Ishikawa (cell line): ENCODE data around the gene PKMYT1.

ENCODE experiments used
- CEBPB ChIP-seq: IDR thresholded peaks from 2 replicates; pipeline ENCODE4 v1.6.1; 2012
- CREB1 ChIP-seq: IDR thresholded peaks from 2 replicates; pipeline ENCODE4 v1.6.1; 2012; ENCODE audit warnings: low read depth
- EGR1 ChIP-seq: IDR thresholded peaks from 2 replicates; pipeline ENCODE4 v1.6.1; 2012
- EP300 ChIP-seq: IDR thresholded peaks from 2 replicates; pipeline ENCODE4 v1.6.1; 2012; ENCODE audit warnings: borderline replicate concordance
- FOXM1 ChIP-seq: IDR thresholded peaks from 2 replicates; pipeline ENCODE4 v1.6.1; 2012; ENCODE audit warnings: low read depth, borderline replicate concordance
- MAX ChIP-seq: IDR thresholded peaks from 2 replicates; pipeline ENCODE4 v1.6.1; 2012
- NFIC ChIP-seq: IDR thresholded peaks from 2 replicates; pipeline ENCODE4 v1.6.1; 2012
- RAD21 ChIP-seq: IDR thresholded peaks from 2 replicates; pipeline ENCODE4 v1.6.1; 2012; ENCODE audit warnings: low read depth
- REST ChIP-seq: IDR thresholded peaks from 2 replicates; pipeline ENCODE4 v1.6.1; 2012; ENCODE audit warnings: low read depth, mild to moderate bottlenecking
- TAF1 ChIP-seq: IDR thresholded peaks from 2 replicates; pipeline ENCODE4 v1.6.1; 2012; ENCODE audit warnings: low read depth, mild to moderate bottlenecking
- TCF12 ChIP-seq: IDR thresholded peaks from 2 replicates; pipeline ENCODE4 v1.6.1; 2012; ENCODE audit warnings: low read depth
- TEAD4 ChIP-seq: IDR thresholded peaks from 2 replicates; pipeline ENCODE4 v1.6.1; 2012
- USF1 ChIP-seq: IDR thresholded peaks from 2 replicates; pipeline ENCODE4 v1.6.1; 2012
- YY1 ChIP-seq: IDR thresholded peaks from 2 replicates; pipeline ENCODE4 v1.6.1; 2012; ENCODE audit warnings: low read depth
- ZBTB7A ChIP-seq: IDR thresholded peaks from 2 replicates; pipeline ENCODE4 v1.6.1; 2012; ENCODE audit warnings: low read depth

The PKMYT1 gene

GRCh38 chr16:3009568-3010390 lies 29.5 kb upstream of the PKMYT1 start:
- TF ChIP-seq TEAD4 (peak; percentile 96), YY1 (peak; percentile 67), FOXM1 (peak; percentile 69; the same call in 1 of the 2 replicates), MAX (peak; percentile 73), RAD21 (no peak), CEBPB (peak; percentile 35; the same call in 1 of the 2 replicates), USF1 (peak; percentile 27; the same call in 1 of the 2 replicates), NFIC (peak; percentile 86), TAF1 (0 out of 2 replicates have a peak, but pooled peaks have one; percentile 23), REST (no peak), CREB1 (0 out of 2 replicates have a peak, but pooled peaks have one; percentile 17), EGR1 (no peak; the same call in 1 of the 2 replicates), ZBTB7A (peak; percentile 97), TCF12 (peak; percentile 95), EP300 (peak; percentile 89)

- TF ChIP-seq NFIC (no peak), YY1 (no peak), USF1 (no peak), REST (no peak), FOXM1 (no peak), CREB1 (no peak), TAF1 (no peak), MAX (no peak), EGR1 (no peak), TCF12 (no peak), CEBPB (no peak), ZBTB7A (no peak)
Observed at GRCh38 chr16:3008690-3009037, 28.4 kb upstream of the PKMYT1 start.

GRCh38 chr16:3007957-3008689 lies 27.9 kb upstream of the PKMYT1 start:
- no peak for TF ChIP-seq CEBPB
- TF ChIP-seq MAX: no peak
- TF ChIP-seq CREB1: no peak
- no peak for TF ChIP-seq RAD21
- TF ChIP-seq TAF1: no peak
- TF ChIP-seq YY1: no peak
- TF ChIP-seq USF1: no peak
- no peak for TF ChIP-seq REST
- TF ChIP-seq ZBTB7A: no peak
- no peak for TF ChIP-seq TEAD4
- TF ChIP-seq EGR1: no peak
- no peak for TF ChIP-seq EP300
- no peak for TF ChIP-seq NFIC
- no peak for TF ChIP-seq FOXM1
- TF ChIP-seq TCF12: no peak
